ENCODE results near the gene HAT1.

- no peak for TF ChIP-seq YY1 (IDR thresholded peaks at IDR 0.05; ENCODE audit: insufficient read depth, insufficient read length)
- no peak for TF ChIP-seq ZNF274 (IDR thresholded peaks at IDR 0.05; ENCODE audit: low read depth, low read length)
These were observed 38.9 kb upstream of the HAT1 start for GRCh38 chr2:171883275-171883893.
